ENCODE measurements around the gene FZD1.

GRCh38 chr7:91289633-91290254, 25.5 kb downstream of the FZD1 start:
- TF ChIP-seq CTCF (IDR thresholded peaks at IDR 0.05) (no peak), POLR2A (IDR thresholded peaks at IDR 0.05) (no peak)
